HG02678 (cell line): ENCODE data around the gene JAZF1.
"Not testable (repeated sequence)": the region's sequence is repeated elsewhere in the genome, so short reads cannot be mapped to it uniquely, and the experiment has no call there.

Experiments
- ATAC-seq: cut with Tn5 transposase; IDR thresholded peaks from one replicate; pipeline ENCODE4 v1.9.1; 2021; ENCODE audit warnings: mild to moderate bottlenecking, moderate library complexity; ENCODE audit not compliant: unreplicated experiment

The JAZF1 gene

GRCh38 chr7:28017372-28017771, 163.2 kb downstream of the JAZF1 start:
- no peak for ATAC-seq

GRCh38 chr7:28016297-28016696, 164.3 kb downstream of the JAZF1 start:
- no peak for ATAC-seq

- ATAC-seq, result no peak
These were observed 165.4 kb downstream of the JAZF1 start for GRCh38 chr7:28015169-28015568.

GRCh38 chr7:28014340-28014739, 166.3 kb downstream of the JAZF1 start:
- not testable (repeated sequence) for ATAC-seq

- no peak for ATAC-seq
These were observed 167.2 kb downstream of the JAZF1 start for GRCh38 chr7:28013441-28013840.

- ATAC-seq, result no peak
These were observed 167.6 kb downstream of the JAZF1 start for GRCh38 chr7:28013019-28013418.

- ATAC-seq, result no peak
These were observed 171.7 kb downstream of the JAZF1 start for GRCh38 chr7:28008911-28009310.

GRCh38 chr7:28008171-28008570, 172.4 kb downstream of the JAZF1 start:
- ATAC-seq, result no peak

- no peak for ATAC-seq
These were observed 174.1 kb downstream of the JAZF1 start for GRCh38 chr7:28006491-28006890.

- no peak for ATAC-seq
These were observed 174.8 kb downstream of the JAZF1 start for GRCh38 chr7:28005847-28006231.

GRCh38 chr7:28005075-28005846, 175.3 kb downstream of the JAZF1 start:
- no peak for ATAC-seq

- no peak for ATAC-seq
These were observed 177.2 kb downstream of the JAZF1 start for GRCh38 chr7:28003408-28003807.

- no peak for ATAC-seq
These were observed 178.0 kb downstream of the JAZF1 start for GRCh38 chr7:28002638-28003037.

GRCh38 chr7:28001896-28002295, 178.7 kb downstream of the JAZF1 start:
- no peak for ATAC-seq

GRCh38 chr7:27999829-28000228, 180.8 kb downstream of the JAZF1 start:
- ATAC-seq, result no peak

- no peak for ATAC-seq
These were observed 182.2 kb downstream of the JAZF1 start for GRCh38 chr7:27998382-27998781.

GRCh38 chr7:27997188-27997707, 183.3 kb downstream of the JAZF1 start:
- ATAC-seq, result no peak

- no peak for ATAC-seq
These were observed 184.5 kb downstream of the JAZF1 start for GRCh38 chr7:27996141-27996540.

- ATAC-seq, result no peak
These were observed 185.4 kb downstream of the JAZF1 start for GRCh38 chr7:27995228-27995627.

- no peak for ATAC-seq
These were observed 186.0 kb downstream of the JAZF1 start for GRCh38 chr7:27994639-27995038.

GRCh38 chr7:27992755-27993493, 187.7 kb downstream of the JAZF1 start:
- ATAC-seq, result no peak

GRCh38 chr7:27992097-27992496, 188.5 kb downstream of the JAZF1 start:
- ATAC-seq, result no peak
